Lung microvascular endothelial cell (primary cell): ENCODE data around the gene NACC2. TPM values are rescaled to one million over a fixed set of nuclear protein-coding genes. Genes with fewer than 3 reads are reported as not detected.

Experiments used
- DNase-seq, 2 donors: peaks; one replicate each; pipeline versions ENCODE4 v3.0.0 to v3.0.0-alpha.2; 2010; ENCODE audit warnings: low read depth in 2 of 2
- total RNA-seq: library from RNA; depleted of rRNA; stranded (reverse); fragments of >200 nt; gene quantifications from 2 replicates; pipeline ENCODE4 v1.2.1, GENCODE V29; 2014

Gene NACC2
- total RNA-seq, 1 donor from 2014 or later = 10.9 TPM

DNA sequence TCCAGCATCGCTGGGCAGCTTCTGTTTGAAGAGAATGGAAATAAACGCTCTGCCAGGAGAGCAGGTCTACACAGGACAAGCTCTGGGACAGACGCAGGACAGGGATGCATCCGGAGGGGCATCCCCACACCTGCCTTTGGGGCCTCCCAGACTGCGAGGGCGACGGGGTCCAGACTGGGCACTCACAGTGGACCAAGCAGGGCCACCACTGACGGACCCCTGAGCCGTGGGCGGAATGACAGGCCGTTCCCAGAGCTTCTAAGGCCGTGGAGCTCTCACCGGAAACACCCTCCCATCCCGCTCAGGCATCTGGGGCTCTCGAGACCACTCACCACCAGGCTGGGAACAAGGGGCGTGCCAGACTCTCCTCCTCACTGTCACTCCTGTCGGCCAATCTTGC lies 34.1 kb upstream of the NACC2 start:
- no peak for DNase-seq

DNA sequence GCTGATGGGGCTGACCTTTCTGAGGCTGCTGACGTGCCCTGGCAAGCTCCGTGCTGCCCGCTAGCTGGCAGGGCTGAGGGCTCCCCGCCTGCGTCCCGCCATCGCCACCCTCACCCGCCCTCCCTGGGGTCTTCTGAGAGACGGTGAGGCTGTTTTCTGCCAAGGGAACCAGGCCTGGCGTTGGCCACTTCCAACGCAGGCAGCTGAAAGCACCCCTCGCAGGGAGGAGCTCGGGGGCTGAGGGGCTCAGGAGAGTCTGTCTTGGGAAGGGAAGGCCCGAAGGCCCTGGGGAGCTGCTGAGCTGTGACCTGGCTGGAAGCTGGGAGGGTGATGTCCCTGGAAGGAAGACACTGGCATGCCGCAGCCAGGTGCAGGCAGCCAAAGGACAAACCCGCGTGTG lies 33.3 kb upstream of the NACC2 start:
- no peak for DNase-seq

DNA sequence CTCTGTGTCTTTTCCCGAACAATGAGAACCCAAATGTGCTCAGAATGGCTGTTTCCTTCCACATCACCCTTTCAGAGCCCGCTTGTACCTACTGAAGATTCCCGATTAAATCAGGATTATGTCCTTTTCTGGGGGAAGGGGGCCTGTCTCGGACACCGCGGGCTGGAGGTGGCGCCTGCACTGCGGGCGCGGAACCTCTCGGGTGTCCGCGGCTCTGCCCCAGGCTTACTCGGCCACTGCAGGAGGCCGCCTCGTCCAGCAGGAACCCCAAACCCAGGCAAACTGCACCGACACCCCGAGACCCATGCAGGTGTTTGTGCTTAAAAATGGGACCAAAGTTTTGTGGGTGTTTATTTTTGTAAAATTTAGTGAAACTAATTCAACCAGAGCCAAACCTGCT lies 32.2 kb upstream of the NACC2 start:
- no peak for DNase-seq

DNA sequence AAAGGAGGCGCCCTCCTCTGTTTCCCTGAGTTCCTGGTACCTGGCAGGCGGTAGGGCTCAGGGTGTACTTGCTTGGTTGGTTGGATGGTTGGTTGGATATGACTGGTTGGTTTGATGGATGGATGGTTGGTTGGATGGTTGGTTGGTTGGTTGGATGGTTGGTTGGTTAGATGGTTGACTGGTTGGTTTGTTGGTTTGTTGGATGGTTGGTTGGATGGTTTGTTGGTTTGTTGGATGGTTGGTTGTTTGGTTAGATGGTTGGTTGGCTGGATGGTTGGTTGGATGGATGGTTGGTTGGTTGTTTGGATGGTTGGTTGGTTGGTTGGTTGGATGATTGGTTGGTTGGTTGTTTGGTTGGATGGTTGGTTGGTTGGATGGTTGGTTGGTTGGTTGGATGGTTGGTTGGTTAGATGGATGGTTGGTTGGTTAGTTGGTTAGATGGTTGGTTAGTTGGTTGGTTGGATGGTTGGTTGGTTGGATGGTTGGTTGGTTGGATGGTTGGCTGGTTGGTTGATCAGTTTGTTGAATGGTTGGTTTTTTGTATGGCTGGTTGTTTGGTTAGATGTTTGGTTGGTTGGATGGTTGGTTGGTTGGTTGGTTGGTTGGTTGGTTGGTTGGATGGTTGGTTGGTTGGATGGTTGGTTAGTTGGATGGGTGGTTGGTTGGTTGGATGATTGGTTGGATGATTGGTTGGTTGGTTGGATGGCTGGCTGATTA lies 30.0 kb upstream of the NACC2 start:
- no peak for DNase-seq

DNA sequence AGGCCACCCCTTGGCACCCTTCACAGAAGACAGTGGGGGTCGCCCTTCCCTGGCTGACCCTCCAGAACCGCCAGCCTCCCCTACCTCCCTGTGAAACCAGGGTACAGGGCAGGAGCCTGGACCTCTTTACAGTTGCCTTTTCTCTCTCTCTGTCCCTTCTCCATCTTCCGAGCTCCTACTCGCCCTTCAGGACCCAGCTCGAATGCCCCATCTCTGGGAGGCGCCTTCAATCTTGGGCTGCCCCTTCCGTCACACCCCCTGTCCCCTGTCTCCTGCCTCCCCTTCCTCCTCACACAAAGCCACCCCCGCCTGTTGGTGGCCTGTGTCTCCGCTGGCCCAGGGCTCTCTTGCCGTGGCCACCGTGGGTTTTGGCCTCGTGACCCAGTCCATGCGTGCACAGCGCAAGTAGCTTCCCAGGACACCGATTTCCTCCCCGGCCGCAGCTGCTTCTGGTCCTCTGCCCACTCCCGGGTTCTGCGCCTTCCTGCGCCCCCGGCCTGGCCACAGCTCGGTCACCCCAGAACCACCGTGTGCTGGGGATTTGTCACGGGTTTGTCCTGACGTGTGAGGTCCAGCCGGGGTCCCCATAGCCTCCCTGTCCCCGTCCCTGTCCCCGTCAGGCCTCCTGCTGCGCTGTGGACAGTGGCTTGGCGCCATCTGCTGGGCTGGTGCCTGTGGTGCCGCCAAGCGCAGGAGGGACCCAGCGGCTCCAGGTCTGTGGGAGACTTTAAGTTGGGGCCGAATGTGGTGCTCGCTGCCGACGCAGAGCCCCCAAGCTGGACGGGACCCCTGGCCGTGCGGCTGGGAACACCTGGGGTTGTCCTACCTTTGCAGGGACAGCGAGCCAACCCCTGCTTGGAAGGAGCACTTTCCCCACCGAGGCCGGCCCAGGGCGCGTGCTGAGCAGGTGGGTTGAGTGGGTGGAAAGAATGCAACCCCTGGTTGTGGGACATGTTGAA lies 27.6 kb upstream of the NACC2 start:
- DNase-seq = peak; percentile 58 to 76

DNA sequence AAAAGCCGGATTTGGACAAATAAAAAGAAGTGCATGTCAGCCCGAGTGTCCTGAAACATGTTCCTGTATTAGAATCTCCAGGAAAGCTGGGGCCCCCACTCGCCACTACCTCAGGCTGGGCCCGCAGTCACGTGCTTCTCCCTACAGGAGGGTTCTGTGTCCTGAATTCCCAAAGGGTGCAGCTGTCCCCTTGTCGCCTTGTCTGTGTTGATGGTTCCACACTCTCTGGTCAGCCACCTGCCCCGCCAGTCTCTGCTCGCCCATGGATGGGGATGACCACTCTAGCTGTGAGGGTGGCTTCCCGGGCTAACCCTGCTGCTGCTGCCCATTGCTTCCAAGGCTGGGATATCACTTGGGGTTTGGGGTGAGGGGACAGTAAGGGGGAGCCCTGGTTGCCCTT lies 26.7 kb upstream of the NACC2 start:
- DNase-seq = no peak

DNA sequence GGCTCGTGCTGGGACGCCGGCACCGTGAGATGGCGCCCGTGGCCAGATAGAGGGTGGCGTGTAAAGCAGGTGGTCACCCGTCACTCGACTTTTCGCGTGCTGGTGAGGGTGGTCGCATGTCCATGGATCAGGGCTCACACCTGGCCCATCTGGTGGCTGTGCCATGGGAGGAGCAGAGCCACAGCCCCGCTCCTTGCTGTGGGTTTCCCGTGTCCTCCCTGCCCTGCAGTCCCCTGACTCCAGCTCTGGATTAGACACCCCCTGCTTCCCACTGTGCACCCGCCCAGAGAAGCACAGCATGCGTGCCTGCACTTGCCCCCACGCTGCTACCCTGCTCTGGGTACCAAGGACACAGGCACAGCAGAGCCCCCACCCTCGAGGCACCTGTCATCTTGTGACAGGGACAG lies 25.4 kb upstream of the NACC2 start:
- DNase-seq = no peak

DNA sequence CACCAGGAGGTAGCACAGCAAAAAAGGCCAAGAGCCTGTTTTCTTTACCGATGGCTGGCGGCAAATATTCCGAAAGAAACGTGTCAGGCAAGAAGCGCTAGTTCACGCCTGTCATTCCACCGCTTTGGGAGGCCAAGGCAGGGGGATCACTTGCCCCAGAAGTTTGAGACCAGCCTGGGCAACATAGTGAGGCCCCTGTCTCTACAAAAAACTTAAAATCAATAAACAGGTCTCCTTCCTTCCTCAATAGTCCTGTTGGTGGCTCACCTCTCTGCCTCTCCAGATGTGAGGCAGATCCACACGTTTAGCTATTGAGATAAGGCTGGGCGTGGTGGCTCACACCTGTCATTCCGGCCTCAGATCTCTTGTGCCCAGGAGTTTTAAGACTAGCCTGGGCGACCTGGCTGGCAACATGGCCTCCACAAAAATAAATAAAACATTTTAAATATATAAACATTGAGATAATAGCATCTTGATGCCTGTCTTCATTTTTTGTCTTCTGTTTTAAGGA lies 24.8 kb upstream of the NACC2 start:
- peak in 1 of 2 donors; percentile 11 for DNase-seq

DNA sequence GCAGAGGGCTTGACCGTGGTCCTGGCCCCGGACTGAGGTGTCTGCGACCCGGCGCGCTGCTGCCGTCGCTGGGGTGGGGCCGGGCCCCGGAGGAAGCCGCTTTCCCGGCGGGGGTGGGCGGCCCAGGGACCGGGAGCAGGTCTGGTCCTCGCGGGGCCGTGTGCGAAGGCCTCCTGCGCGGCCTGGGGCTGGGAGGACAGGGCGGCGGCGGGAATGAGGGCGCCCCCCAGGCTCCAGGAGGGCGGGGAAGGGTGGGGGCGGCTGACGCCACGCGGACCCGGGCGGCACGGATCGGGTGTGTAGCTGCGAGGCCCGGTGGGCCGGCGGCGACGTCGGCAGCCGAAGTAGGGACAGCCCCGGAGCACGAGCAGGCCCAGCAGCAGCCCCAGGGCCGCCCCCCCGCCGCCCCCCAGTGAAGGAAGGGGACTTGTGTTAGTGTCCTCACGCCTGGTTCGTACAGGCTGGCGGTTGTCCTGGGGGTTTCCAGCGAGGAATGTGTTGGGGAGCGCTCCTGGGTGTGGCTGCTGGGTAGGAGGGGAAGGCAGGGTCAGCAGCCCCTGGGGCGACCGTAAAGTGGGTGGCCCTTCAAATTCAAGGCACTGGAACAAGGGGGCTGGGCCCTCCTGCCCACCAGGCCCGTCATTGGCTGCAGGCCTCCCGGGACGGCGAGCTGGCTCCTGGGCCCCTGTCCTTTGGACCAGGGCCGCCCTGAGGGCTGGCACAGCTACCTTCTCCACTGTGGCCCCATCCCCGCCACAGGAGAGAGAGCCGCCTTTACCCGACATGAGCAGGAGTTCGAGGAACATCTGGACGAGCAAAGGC lies 24.2 kb upstream of the NACC2 start:
- DNase-seq = peak; percentile 29 to 43

DNA sequence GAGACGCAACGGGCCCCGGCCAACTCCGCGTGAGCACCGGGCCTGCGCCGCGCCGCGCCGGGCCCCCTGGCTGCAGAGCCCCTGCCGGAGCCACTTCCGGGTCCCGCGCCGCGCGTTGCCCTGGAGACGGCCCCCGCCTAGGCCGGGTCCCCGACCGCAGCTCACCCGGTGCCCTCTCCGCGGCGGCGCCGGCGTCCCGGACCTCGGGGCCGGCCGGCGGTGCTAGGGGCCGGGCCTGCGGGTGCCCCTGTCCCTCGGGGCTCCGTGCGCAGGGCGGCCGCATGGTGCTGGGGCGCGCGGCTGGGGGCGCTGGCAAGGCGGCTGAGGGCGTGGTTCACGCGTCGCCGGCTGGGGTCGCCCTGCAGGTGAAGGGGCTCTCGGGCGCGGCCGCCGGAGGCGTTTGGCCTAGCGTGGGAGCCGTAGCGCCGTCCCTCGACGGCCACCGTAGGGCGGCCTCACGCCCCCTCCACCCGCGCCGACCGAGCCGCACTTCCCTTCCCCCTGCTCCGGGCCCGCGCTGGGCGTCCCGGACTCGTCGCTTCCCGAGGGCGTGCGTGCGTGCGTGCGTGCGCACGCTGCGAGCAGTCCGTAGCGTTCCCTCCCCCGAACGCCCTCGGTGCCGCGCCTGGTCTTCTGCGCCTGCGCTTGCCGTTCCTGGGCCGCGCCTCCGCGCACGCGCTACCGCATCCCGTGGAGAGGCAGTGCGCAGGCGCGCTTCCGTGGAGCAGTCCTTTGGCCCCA lies 23.4 kb upstream of the NACC2 start, which contains the start of gene TMEM250:
TSS of gene TMEM250 (minus strand) at position 556 of the 741 bp plus-strand sequence. CDS start 1,975 bp downstream, outside the sequence.
- peak; percentile 97 to 99 for DNase-seq

DNA sequence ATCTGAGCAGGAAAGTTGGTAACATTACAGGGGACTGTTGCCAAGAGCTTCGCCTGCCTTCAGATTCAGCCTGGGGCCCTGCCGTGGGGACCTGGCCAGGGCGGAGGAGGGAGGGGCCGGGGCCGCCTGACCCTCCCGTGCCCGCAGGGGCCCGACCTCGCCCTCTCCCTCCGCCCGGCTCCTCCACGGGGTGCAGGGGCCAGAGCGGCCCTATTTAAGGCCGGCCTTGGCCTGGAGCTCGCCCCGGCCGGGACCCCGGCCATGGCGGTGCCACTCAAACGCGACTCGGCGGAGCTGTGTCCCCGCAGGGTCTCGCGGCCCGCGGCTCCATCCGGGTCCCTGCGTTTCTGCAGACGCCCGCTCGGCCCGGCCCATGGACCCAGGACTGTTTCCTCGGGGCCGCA lies 22.8 kb upstream of the NACC2 start:
- DNase-seq = no peak

DNA sequence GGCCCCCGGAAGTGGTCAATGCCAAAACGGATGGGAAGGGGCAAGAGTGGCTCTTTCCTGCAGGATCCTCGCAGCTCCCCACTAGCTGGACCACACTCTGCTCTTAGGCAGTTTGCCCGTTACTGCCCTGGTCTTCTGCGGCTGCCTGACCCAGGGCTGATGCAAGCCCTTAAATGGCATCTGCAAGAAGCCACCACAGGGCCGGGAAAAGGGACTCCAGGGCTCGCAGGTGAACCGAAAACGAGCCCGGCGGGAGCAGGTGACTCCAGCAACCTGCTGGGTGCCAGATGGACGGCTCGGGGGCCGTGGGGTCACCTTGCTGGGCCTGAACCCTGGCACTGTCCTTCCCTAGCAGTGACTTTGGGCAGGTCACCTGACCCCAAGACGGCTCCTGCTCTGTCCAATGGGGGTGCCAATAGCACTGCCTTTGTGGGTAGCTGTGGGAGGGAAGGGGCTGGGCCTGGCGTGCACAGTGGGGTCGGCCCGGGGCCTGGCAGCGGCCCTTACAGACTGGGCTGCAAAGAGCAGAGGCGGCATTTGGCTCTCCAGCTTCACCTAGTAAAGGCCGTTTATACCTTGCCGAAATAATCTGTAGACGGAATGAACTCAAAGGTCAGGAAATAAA lies 22.3 kb upstream of the NACC2 start:
- DNase-seq = peak; percentile 26 to 28

DNA sequence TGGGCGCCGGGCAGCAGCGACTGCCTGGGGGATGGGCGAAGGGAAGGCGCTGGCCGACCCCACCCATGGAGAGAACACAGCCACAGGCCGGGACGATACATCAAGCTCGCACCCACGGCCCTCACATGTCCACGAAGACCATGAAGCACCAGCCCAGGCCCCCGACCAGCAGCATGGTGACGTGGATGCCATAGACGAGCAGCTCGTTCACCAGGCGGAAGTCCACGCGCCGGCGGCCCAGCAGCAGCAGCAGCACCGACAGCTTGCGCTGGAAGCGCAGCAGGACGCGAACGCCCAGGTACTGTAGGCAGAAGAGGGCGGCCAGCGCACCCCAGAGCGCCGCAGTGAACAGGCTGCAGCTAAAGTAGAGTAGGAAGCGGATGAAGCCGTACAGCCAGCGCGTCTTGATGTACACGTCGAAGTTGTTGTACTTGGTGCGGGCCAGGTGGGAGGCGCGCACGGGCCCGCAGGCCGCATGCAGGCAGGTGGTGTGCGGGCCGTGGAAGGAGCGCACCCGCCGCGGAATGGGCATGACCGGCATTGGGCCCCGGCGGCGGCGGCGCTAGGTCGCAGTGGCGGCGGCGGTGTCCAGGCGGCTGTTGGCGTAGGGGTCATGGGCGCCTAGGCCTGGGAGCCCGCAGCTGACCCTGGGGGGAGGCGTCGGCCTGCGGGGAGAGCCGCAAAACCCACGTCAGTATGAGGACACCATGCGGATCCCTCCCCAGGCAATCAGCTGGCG lies 21.4 kb upstream of the NACC2 start:
- no peak for DNase-seq

DNA sequence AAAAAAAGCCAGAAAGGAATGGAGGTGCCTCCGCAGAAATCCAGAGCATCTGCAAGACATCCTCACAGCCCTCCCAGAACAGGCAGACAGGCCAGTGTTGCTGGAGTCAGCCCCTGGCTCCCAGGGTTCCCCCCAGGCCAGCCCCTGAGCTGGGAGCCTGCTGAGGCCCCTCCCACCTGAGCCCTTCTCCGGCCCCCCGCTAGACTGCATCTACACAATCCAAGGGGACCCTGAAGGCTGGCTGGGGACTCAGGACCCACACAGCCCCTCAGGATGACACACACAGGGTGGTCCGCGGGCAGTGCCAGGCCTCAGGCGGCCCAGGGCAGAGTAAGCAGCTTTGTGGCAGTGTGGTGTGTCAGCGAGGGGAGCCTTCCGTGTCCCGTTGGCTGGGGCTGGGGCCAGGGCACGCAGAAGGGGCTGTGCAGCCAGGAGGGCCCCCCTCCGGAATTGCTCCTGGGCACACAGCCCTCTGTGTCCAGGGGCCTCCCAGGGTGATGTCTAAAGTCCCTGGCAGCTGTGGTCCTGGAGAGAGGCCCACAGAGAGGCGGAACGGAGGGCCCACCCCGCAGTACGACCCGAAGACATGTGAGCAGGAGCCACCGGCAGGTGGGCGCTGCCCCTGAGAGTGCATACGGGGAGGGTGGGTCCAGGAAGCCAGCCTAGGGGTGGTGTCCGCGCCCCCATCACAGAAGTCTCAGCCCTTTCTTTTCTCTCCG lies 20.7 kb upstream of the NACC2 start:
- DNase-seq = no peak

DNA sequence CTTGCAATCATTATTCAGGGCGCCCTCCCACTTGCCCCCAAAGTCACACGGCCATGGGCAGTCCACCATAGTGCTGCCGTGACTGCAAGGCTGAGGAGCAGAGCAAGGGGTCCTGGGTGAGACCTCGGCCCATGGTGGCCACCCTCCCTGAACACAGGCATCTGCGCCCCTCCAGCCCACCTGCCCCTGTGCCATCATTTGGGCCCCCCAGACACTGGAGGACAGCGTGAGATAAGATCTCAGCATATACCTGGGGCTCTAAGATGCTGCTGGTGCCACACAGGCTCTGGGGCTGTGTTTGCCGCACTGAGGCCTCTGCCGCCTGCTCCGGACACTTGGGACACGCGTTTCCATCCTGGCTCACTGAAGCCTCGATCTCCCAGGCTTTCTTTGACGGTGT lies 20.1 kb upstream of the NACC2 start:
- no peak for DNase-seq

DNA sequence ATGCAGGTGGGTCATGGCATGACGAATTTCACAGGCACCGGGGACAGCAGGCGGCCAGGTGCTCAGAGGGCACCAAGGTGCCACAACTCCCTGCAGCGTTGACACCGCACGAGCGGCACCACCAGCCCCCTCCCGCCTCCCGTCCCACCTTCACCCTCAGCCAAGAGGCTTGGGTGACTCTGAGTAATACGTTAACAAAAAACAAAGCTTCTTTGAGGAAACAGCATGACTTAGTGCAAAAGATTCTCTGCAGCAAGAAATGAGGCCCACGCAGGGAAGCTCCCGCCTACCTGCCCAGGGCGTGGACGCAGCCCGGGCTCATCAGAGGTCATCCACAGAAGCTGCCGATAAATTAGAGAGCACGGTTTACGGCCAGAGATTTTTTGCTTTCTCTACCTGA lies 19.5 kb upstream of the NACC2 start:
- no peak for DNase-seq

DNA sequence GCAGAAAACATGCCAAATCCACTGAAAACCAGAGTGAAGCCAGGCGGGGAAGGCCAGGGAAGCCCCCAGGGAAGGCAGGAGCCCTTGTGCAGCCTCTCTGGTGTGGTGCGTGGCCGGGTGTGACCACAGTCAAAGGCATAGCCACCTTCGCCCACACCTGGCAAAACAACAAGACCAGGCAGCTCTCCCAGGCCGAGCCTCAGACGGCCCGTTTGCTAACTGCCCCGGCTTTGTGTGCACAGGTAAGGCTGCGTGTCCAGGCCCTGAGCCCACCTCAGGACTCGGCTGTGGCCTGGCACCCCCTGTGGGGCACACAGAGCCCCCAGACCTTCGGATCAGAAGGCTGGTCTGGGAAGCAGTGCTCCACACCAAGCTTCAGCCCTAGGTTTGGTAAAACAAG lies 17.5 kb upstream of the NACC2 start:
- no peak for DNase-seq

DNA sequence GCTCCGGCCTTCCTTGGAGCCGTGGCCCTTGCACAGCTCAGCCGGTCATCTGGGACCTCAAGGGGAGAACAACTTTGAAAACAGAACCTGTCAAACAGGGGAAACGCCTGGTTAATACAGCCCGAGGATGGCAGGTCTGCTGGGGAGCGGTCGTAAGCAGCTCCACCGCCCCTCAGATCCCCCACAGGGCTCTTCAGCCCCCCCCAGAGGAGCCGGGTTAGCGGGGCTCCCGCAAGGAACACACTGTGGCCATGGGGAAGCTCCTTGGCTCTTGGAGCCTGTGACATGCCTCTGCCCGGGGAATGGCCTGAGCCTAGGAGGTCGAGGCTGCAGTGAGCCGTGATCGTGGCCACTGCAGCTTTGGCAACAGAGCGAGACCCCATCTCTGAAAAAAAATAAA lies 16.8 kb upstream of the NACC2 start:
- no peak for DNase-seq

DNA sequence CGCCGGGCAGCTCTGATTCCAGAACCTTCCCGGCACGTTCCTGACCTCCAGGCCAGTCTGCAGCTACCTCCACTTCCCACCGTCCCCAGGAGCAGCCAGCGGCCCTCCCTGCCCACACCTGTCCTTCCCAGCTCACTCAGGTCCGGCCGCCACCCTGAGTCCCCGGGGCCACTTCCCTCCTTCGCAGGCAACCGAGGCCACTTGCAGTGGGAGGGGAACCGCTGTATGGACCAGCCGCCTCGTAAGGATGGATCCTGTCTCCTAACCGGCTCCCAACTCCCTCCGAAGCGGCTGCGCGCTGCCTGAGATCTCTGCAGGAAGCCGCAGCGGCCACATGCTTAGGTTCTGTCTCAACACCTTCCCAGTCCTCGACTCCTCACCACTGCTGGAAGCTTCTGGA lies 16.1 kb upstream of the NACC2 start:
- no peak for DNase-seq
